ENCODE measurements around the gene SNED1. TPM values are rescaled to one million over a fixed set of nuclear protein-coding genes. Genes with fewer than 3 reads are reported as not detected.

SNED1 gene
- total RNA-seq, 1 experiment from 2014 or later: 3.2 TPM

GRCh38 chr2:241071677-241072111, 73.3 kb downstream of the SNED1 start:
- TF ChIP-seq ZSCAN18 (CRISPR knock-in tag; IDR thresholded peaks at IDR 0.05): no peak
- TF ChIP-seq E2F1 (CRISPR knock-in tag; IDR thresholded peaks at IDR 0.05): no peak
- no peak for TF ChIP-seq ESRRA (CRISPR knock-in tag; IDR thresholded peaks at IDR 0.05; ENCODE audit: borderline replicate concordance)
- no peak for TF ChIP-seq AR (CRISPR knock-in tag; IDR thresholded peaks at IDR 0.05)
- no peak for TF ChIP-seq HMGA2 (CRISPR knock-in tag; IDR thresholded peaks at IDR 0.05)
- no peak for TF ChIP-seq NR3C1 (CRISPR knock-in tag; conservative IDR thresholded peaks at IDR 0.05; ENCODE audit: low read depth)
- no peak for TF ChIP-seq NFYB (CRISPR knock-in tag; conservative IDR thresholded peaks at IDR 0.05; ENCODE audit: low read depth)
- TF ChIP-seq FOXP1 (CRISPR knock-in tag; IDR thresholded peaks at IDR 0.05; ENCODE audit: borderline replicate concordance): no peak
- no peak for TF ChIP-seq ZNF121 (CRISPR knock-in tag; IDR thresholded peaks at IDR 0.05)
- TF ChIP-seq FOXK1 (CRISPR knock-in tag; IDR thresholded peaks at IDR 0.05): no peak
- TF ChIP-seq NR1H2 (CRISPR knock-in tag; IDR thresholded peaks at IDR 0.05): no peak
- TF ChIP-seq ATF2 (CRISPR knock-in tag; IDR thresholded peaks at IDR 0.05; ENCODE audit: borderline replicate concordance, low read depth): no peak
- TF ChIP-seq ATF1 (CRISPR knock-in tag; IDR thresholded peaks at IDR 0.05): no peak
- no peak for TF ChIP-seq JAZF1 (CRISPR knock-in tag; IDR thresholded peaks at IDR 0.05)
- ChIA-PET CTCF (interaction anchor here (1.2 to 1.8 kb wide), 2 partner anchors 88 to 220 kb away, joined by 3 to 5 read pairs; no protein-coding TSS in a partner anchor), POLR2A (no interaction called here)
- H3K4me3 Mint-ChIP-seq: no peak overlapping the region
- H3K27ac Mint-ChIP-seq: no peak overlapping the region
- H3K4me1 Mint-ChIP-seq: no peaks in the 10 kb centered on the region
- no peaks in the 10 kb centered on the region for H3K36me3 Mint-ChIP-seq
- H3K9me3 Mint-ChIP-seq: no peaks in the 10 kb centered on the region
- ATAC-seq (no peak), DNase-seq (ENCODE audit: low spot score) (no peak)
- no peaks in the 10 kb centered on the region for H3K27me3 Mint-ChIP-seq (ENCODE audit: low read depth)

GRCh38 chr2:241072151-241072550, 73.7 kb downstream of the SNED1 start:
- no peaks in the 10 kb centered on the region for H3K27me3 Mint-ChIP-seq (ENCODE audit: low read depth)
- no peak overlapping the region for H3K4me3 Mint-ChIP-seq
- H3K36me3 Mint-ChIP-seq: no peaks in the 10 kb centered on the region
- DNase-seq (ENCODE audit: low spot score) (no peak), ATAC-seq (no peak)
- H3K4me1 Mint-ChIP-seq: no peaks in the 10 kb centered on the region
- POLR2A ChIA-PET: no interaction called here
- H3K27ac Mint-ChIP-seq: no peak overlapping the region
- no peaks in the 10 kb centered on the region for H3K9me3 Mint-ChIP-seq
- CTCF ChIA-PET: interaction anchor here (1.2 to 1.8 kb wide), 2 partner anchors 89 to 221 kb away, joined by 3 to 5 read pairs; no protein-coding TSS in a partner anchor
- TF ChIP-seq ZNF532 (CRISPR knock-in tag; IDR thresholded peaks at IDR 0.05; ENCODE audit: borderline replicate concordance) (no peak), NFE2L1 (CRISPR knock-in tag; IDR thresholded peaks at IDR 0.05) (no peak), ZNF317 (CRISPR knock-in tag; IDR thresholded peaks at IDR 0.05; ENCODE audit: borderline replicate concordance, low read depth) (no peak), TEAD1 (CRISPR knock-in tag; IDR thresholded peaks at IDR 0.05) (no peak), FOXP1 (CRISPR knock-in tag; IDR thresholded peaks at IDR 0.05; ENCODE audit: borderline replicate concordance) (no peak), PRDM15 (CRISPR knock-in tag; IDR thresholded peaks at IDR 0.05) (no peak), ATF1 (CRISPR knock-in tag; IDR thresholded peaks at IDR 0.05) (no peak), ZNF219 (CRISPR knock-in tag; IDR thresholded peaks at IDR 0.05; ENCODE audit: borderline replicate concordance) (no peak), ZNF416 (CRISPR knock-in tag; IDR thresholded peaks at IDR 0.05) (no peak)
